GM18868 (cell line): ENCODE data around the gene SLC38A9.
A peak's percentile ranks its signal among the peaks of the same experiment; 100 is the strongest.
"Not testable (repeated sequence)": the region's sequence is repeated elsewhere in the genome, so short reads cannot be mapped to it uniquely, and the experiment has no call there.

Source experiments
- ATAC-seq: cut with Tn5 transposase; IDR thresholded peaks from one replicate; pipeline ENCODE4 v1.9.1; 2021; ENCODE audit warnings: mild to moderate bottlenecking, moderate library complexity; ENCODE audit not compliant: unreplicated experiment

The SLC38A9 gene

DNA sequence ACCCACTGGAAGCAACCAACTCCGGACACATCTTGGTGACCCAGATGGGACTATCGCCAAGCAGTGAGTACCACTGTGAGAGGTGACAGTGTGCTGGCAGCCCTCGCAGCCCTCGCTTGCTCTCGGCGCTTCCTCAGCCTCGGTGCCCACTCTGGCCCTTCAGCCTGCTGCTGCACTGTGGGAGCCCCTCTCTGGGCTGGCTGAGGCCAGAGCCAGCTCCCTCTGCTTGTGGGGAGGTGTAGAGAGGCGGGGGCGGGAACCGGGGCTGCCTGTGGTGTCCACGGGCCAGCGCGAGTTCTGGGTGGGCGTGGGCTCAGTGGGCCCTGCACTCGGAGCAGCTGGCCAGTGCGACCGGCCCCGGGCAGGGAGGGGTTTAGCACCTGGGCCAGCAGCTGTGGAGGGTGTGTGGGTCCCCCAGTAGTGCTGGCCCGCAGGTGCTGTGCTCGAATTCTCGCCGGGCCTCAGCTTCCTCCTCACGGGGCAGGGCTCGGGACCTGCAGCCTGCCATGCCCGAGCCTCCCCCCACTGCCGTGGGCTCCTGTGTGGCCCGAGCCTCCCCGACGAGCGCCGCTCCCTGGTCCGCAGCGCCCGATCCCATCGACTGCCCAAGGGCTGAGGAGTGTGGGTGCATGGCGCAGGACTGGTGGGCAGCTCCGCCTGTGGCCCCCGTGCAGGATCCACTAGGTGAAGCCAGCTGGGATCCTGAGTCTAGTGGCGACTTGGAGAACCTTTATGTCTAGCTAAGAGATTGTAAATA lies 98.8 kb downstream of the SLC38A9 start:
- no peak for ATAC-seq

DNA sequence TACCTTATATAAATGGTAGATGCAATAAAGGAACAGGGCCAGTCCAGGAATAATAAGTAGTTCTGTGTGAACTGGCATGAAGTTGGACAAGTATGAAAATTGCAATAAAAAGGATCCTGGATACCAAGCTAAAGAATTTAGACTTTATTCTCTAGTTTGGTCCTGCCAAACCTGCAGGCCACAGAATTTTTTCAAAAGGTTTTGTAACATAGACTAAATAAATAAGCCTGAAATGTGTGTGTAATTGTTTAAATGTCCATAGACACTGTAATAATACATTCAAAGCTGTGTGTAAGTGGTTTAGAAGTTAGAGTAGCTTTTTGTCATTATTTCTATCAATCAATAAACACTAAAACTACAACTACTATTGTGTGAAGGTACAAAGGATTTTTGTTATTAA lies 101.6 kb downstream of the SLC38A9 start:
- ATAC-seq: no peak

DNA sequence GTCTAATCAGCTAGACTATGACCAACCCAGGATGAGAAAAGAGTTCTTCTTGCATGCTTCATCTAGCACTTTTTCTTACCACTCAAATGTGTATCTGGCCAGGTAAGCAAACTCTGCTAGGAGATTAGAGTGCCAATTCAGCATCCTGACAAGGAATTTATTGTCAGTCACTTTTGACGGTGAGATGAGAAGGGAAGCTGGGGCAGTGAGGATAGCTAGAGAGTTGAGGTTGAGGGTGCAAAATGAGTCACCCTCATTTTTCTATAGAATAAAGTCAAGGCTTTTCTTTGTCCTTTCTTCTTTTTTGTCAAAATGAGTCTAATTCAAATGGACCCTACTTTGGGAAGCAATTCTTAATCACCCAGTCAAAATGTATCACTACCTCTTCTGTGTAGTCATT lies 102.7 kb downstream of the SLC38A9 start:
- ATAC-seq: no peak

DNA sequence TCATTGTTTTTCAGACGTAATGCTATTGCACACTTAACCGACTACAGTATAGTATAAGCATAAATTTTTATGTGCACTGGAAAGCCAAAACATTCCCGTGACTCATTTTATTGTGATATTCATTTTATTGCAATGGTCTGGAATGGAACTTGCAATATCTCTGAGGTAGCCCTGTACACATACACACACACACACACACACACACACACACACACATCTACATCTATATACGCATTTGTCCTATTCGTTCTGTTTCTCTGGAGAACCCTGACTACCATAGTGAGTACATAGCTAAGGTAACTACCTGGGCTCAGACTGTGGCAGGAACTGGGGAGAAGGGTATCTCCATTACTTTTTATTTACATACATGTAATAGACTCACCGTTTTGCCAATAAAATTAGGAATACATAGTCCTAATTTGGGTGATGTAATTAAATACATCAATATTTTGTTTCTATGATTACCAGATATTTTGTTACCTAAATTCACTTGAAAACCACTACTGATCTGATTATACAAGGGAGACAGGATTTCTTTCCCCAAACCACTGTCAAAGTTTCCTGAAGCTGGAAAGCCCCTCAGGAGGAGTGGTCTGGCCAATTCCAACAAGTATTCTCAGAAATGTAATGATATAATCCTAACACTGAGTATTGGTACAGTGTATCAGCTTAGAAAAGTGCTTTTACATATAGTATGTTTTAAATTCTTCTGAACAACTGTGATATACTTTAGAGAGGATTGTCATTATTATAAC lies 103.4 kb downstream of the SLC38A9 start:
- no peak for ATAC-seq

DNA sequence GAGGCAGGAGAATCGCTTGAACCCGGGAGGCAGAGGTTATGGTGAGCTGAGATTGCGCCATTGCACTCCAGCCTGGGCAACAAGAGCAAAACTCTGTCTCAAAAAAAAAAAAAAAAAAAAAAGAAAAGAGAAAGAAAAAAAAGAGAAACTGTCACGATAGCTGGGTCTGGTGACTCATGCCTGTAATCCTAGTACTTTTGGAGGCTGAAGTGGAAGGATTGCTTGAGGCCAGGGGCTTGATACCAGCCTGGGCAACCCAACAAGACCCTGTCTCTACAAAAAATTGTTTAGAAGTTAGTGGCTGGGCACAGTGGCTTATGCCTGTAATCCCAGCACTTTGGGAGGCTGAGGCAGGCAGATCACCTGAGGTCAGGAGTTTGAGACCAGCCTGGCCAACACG lies 104.8 kb downstream of the SLC38A9 start:
- ATAC-seq: not testable (repeated sequence)

DNA sequence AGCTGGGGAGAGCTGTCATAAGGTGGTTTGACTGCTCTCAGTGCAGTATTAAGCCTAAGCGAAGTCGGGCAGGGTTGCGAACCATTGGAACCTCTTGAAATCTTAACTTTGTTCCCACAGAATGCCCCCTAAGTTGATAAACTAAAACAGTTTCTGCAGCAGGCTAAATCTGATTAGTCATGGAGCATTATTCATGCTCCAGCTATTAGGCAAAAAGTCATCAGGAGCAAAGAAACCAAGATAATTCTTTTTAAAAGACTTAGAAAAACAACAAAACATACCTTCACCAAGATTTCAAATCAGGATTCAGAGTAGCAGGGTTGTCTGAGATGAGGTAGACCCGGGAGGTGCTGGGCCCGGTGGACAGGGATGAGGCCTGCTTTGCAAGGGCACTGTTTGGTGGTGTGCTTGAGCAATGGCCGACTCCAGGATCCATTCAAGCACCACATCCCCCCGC lies 107.5 kb downstream of the SLC38A9 start:
- no peak for ATAC-seq

DNA sequence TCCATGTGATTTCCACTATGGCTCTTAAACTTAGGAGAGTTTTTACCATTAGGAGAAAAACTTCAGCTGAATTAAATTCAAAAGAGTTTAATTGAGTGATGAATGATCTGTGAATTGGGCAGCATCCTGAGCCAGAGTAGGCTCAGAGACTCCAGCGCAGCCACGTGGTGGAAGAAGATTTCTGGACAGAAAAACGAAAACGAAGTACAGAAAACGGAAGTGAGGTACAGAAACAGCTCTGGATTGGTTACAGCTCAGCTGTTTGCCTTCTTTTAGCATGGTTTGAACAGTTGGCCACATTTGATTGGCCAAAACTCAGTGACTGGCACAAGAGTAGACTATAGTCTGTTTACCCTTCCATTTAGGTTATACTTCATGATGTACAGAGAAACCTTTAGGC lies 108.2 kb downstream of the SLC38A9 start:
- ATAC-seq: no peak

DNA sequence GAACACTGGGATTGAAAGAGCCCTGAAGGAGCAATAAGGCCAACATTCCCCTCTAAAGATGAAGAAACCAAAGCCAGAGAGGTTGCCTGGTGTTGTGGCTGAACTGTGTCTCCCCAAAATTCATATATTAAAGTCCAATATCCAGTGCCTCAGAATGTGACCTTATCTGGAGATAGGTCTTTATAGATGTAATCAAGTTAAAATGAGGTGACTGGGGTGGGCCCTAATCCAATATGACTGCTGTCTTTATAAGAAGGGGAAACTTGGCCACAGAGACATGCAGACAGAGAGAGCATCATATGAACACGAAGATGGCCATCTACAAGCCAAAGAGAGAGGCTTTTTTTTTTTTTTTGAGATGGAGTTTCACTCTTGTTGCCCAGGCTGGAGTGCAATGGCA lies 110.5 kb downstream of the SLC38A9 start:
- no peak for ATAC-seq

DNA sequence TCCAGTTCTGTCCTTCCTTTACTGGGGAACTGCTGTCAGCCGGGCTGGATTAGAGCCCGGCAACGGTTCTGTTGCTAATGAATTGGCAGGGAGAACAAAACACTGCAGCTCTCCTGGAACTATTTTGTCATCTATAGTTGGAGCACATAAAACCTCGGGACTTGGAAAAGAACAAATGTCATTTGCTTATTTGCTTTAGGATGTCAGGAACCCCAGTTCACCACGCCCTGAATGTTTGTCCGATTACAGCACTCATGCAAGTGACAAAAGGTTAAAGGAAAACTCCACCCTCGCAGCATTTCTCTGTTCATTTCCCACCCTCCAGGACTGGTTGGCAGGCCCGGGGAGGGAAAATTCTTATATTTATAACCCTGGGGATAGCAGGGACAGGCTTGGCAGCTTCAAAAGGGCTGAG lies 110.9 kb downstream of the SLC38A9 start:
- no peak for ATAC-seq

DNA sequence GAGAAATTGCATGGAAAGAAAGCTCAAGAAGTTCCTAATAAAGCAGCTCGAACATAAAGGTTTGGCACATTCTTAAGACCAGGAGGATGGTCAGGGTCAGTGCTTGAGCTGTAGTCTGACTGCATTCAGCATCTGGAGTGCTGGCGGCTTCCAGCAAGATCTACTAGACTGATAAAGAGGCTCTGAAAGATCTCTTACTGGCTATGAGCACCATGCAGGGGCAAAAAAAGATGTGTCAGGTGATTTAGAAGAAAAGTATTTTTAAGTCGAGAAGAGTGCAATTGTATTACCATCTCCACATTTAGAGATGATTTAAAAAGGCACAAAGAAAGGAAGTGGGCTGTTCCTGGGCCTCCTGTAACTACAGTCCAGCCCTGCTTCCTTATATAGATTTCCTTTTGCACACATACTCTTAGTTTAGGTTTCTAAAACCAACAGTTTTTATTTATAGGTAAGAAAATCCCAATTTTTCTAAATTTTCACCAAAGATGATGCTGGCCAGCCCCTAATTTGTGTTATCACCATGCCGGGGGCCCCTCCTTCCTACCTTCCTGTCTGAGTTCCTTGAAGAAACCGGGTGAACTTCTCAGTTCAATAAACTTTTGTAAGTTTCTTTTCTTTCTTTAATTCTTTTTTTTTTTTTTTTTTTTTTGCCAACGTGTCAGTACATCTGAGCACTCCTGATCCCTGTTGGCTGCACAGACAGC lies 111.5 kb downstream of the SLC38A9 start:
- peak; percentile 83 for ATAC-seq

DNA sequence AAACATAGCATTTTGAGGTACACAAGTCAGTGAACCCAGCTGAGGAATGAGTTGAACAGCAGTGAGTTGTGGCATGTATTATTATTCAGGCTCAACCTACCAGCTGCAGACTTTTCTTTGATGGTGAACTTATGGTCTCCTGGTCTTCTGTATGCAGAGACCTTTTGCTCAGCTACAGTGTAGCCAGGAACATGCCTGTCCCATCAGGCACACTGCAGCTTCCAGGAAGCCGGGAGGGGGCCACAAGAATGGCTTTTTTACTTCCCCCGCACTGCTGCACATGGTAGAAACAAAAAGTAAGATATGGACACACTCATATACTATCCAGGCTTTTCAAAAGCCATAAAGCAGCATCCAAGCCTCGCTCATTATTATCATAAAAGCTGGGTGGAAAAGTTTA lies 112.0 kb downstream of the SLC38A9 start:
- ATAC-seq: no peak

DNA sequence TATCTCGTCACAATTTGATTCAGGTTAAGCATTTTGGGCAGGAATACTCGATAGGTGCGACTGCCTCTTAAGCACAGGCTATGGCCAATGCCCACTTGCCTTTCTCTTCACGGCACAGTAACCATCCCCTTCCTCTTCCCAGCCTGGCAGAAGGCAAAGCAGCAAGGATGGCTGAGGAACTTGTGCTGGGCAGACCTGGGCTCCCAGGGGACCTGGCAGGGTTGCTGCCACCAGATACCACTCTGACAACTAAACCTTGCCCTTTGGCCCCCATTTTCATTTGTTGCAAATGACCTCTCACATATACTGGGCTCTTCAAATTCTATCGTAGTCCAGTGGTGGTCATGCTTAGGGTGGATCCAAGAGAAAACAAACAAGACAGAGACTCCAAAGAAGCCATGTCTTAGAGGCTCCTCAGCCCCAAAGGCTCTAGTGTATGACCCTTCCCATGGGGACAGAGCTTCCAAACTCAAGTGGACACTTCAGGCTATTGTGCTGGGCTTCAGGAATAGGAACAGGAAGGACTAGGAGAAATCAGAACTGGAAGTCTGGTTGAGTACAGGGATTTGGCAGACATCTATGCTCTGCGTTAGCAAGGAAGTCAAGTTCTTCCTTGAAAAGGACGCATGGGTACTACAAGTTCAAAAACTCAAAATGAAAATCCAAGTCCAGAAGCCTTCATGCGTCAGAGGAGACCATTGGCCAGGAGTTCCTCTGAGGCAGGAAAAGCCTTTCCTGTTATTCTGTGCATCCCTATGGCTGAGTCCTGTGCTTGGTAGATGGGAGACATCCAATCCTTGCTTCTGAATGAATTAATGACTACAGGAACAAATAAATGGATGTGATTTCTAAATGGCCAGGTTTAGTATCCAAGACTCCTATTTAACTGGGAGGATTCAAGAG lies 112.7 kb downstream of the SLC38A9 start:
- ATAC-seq: no peak

DNA sequence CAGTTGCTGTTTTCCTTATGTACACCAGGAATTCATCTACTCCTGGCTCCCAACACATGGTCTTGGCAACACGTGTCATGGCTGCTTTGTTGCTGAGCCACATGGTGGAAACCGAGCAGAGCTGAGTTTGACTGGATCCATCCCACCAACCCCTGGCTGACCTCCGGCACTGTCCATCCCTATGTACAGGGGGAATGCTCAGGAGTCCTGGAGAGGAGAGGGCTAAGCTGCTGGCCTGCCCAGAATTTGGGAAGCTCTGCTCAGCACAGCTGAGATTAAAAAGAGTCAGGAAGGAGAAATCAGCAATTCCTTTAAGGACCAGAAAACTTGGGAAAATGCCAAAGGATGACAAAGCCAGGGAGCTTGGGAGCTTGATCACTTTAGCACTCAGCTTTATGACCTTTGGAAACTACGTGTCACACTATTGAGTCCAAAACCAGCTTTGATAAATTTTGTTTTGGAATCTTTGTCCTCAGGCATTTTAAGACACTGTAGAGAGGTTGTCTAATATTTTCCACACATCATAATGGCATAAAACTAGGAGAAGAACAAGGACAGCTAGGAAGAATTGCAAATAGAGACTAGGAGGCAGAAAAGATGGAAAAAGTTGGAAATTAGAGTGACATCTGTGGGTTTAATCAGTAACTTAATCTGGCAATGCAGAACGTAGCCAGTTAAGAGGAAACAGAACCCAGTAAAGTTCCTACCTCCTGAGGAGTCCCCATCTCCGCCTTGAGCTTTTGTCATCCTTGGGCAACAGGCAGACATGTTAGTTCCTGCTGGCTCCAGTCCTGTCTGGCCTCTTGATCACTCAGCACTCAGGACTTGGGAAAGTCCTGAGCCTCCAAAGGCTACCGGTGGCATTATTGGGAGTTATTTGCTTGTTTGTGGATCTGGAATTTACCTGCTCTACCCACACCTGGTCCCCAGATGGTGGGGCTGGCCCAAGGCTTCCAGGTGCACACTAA lies 114.8 kb downstream of the SLC38A9 start:
- ATAC-seq: no peak

DNA sequence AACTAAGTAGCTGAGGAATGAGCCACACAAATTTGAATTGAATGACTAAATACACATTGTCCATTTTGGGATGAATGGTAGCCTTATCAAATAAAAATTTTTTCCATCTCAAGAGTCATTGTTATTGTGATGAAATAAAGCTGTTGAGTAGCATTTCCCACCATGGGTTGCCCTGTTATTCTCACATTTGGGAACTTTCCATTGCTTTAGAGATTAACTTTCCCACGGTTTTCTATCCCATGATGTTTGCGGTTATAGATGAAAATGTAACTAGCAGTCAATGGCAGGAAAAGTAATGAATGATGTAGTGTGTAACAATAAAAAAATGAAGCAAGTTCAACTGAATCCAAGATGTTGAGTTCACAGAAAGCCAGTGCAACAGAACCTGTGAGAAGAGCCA lies 117.5 kb downstream of the SLC38A9 start:
- no peak for ATAC-seq

DNA sequence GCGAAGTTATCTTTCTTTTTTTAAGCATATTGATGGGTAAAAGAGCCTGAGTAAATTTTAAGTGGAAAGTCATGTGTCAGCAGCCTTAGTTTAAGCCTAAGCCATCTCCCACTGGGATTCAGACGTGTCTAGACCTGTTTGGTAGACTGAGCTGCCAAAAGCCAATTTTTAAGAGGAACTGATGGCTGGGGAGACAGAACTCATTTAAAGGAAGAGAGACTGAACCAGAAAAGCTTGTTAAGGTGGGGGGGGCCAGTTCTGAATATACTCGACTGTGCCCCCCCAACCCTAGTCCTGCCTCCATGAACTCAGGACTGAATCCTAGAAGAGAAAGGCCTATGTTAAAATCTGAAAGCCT lies 119.0 kb downstream of the SLC38A9 start:
- no peak for ATAC-seq

DNA sequence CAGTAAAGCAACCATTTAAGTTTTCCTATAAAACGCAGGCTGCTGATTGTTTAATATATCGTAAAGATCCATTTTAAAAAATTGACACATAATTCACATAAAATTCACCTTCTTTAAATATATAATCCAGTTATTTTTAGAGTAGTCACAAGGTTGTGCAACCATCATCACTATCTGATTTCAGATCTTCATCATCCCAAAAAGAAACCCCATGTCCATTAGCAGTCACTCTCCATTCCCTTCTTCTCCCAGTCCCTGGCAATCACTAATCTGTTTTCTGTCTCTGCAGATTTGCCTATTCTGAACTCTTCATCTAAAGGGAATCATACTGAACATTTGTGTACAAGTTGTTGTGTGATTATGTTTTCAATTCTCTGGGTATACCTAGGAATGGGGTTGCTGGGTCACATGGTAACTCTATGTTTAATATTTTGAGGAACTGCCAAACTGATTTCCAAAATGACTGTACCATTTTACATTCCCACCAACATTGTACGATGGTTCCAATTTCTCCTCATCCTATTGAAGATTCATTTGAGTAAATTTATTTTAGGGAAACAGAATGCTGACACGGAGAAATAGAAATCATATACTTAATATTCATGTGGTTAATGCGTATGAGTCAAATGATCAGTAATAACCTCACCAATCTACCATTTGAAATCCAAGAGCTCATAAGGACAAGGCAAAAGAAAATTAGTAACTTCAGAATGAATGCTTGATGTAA lies 119.6 kb downstream of the SLC38A9 start:
- no peak for ATAC-seq

DNA sequence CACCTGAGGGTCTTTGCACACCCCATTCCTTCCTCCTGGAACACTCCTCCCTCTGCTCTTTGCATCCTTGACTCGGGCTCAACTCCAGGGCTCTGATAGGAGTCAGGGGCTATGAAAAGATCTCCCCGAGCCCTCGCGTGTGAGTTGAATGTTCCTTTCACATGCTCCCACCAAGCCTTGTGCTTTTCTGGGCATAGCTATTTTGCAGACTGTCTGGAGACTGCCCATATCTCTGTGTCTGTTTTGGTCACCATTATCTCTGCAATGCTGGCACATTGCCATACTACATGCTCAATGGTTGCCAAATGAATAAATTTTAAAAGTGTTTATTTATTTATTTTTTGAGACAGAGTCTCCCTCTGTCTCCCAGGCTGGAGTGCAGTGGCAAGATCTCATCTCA lies 120.4 kb downstream of the SLC38A9 start:
- ATAC-seq: no peak

DNA sequence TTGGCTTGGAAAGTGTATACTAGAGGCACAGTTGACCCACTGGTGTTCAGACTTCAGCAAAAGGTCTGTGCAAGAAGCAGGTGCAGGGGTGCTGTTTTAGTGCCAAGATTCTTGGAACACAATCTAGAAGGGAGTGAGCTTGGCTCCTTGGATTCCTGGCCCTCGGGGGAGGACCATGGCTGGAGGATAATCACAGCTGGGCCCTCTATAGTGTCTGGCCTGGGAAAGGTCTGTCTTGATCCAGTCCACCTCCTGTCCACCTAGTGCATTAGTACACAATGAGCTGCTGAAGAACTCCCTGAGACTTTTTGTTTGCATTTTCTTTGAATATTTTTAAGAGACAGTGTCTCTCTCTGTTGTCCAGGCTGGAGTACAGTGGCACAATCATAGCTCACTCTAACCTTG lies 126.9 kb downstream of the SLC38A9 start:
- ATAC-seq: no peak
